ENCODE measurements around the gene PIP4K2B. TPM values are rescaled to one million over a fixed set of nuclear protein-coding genes. Genes with fewer than 3 reads are reported as not detected.

The PIP4K2B gene
- 10 to 100 TPM; 47.9 to 79.0 (median 74.8) TPM for total RNA-seq

DNA sequence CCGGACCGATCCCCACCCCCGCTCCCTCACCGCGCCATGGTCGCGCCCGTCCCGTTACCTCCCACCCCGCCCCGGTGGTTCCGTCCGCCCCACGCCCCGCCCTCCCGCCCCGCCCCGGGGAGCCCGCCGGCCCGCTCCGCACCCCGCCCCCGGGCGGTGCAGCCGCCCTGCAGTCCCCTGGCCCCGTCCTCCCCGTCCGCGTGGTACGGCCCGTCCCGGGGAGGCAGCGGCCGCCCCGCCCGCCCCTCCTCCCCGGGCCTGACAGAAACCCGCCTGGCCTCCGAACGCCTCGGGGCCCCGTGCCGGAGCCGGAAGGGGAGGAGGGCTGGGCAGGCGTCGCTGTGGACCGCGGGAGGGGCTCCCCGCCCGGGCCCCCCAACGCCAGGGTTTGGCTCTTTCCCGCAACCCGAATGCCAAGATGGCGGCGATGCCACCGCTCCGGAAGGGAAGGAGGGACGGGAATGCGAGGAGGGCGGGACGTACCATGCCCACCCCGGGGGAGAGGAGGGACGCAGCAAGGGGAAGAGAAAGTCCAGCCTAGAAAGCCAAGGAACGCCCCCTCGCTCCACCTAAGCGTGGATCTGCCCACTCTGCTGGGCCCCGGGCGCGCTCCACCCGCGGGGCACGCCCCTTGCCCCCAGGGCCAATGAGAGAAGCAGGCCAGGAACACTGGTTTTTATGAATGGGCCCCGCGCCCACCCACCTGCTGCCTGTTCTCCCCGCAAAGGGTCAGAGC, at the start of gene PIP4K2B:
TSS of gene PIP4K2B (minus strand) at position 56 of the 736 bp plus-strand sequence. CDS start 132 bp downstream, outside the sequence.
- Histone ChIP-seq H3K9me3 (no peaks in the 10 kb centered on the region), H3K4me3 (peak within 1 kb of the TSS; percentile 83 to 98 (median 89)), H3K27me3 (no peaks in the 10 kb centered on the region), H3K4me1 (peaks cover 0 to 42% (median 23%) of the 10 kb centered on the region in 4 donors), H3K27ac (peak within 1 kb of the TSS; percentile 93 to 100 (median 99)), H3K36me3 (peaks cover 0 to 44% (median 10%) of the 10 kb centered on the region in 3 donors)
- TF ChIP-seq EP300 (IDR thresholded peaks at IDR 0.05) (peak in 1 of 2 donors; percentile 85), POLR2A (IDR thresholded peaks at IDR 0.05) (peak in 1 of 2 donors; percentile 18)
- TF ChIP-seq, protein P1, sequence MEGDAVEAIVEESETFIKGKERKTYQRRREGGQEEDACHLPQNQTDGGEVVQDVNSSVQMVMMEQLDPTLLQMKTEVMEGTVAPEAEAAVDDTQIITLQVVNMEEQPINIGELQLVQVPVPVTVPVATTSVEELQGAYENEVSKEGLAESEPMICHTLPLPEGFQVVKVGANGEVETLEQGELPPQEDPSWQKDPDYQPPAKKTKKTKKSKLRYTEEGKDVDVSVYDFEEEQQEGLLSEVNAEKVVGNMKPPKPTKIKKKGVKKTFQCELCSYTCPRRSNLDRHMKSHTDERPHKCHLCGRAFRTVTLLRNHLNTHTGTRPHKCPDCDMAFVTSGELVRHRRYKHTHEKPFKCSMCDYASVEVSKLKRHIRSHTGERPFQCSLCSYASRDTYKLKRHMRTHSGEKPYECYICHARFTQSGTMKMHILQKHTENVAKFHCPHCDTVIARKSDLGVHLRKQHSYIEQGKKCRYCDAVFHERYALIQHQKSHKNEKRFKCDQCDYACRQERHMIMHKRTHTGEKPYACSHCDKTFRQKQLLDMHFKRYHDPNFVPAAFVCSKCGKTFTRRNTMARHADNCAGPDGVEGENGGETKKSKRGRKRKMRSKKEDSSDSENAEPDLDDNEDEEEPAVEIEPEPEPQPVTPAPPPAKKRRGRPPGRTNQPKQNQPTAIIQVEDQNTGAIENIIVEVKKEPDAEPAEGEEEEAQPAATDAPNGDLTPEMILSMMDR (IDR thresholded peaks at IDR 0.05), result peak in 2 of 5 experiments; percentile 32 to 40
- peak; percentile 88 to 89 for DNase-seq (ENCODE audit: low spot score in 2 of 2)
- WGBS, 2 donors, result 0 to 1% methylated on average over 22 to 29 of the region's 76 CpGs

DNA sequence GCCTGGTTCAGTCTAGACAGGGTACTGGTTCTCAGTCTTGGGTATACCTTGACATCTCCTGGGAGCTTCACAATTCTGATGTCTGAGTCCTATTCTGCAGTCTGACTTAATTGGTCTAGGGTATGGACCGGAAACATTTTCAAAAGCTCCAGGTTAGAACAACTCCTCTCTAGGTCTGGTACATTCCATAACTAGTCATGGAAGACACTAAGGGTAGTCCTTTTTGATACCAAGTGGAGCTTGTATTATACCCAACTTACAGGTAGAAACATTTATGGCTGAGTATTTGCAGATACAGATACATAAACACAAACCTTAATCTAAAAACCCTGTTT, 49.2 kb upstream of the PIP4K2B start:
- 88 to 100% methylated on average over 1 of the region's 1 CpG for WGBS, 2 donors
- TF ChIP-seq EP300 (IDR thresholded peaks at IDR 0.05) (no peak), POLR2A (IDR thresholded peaks at IDR 0.05) (no peak)
- TF ChIP-seq, protein P1 (IDR thresholded peaks at IDR 0.05), result no peak
- peaks cover 0 to 30% (median 15%) of the 10 kb centered on the region in 4 donors for H3K4me1 ChIP-seq
- no peak overlapping the region for H3K27ac ChIP-seq
- no peaks in the 10 kb centered on the region for H3K9me3 ChIP-seq
- peaks cover 2 to 63% (median 29%) of the 10 kb centered on the region in 3 donors for H3K36me3 ChIP-seq
- no peak for DNase-seq (ENCODE audit: low spot score in 2 of 2)
- H3K4me3 ChIP-seq, result no peak overlapping the region
- H3K27me3 ChIP-seq, result no peaks in the 10 kb centered on the region

DNA sequence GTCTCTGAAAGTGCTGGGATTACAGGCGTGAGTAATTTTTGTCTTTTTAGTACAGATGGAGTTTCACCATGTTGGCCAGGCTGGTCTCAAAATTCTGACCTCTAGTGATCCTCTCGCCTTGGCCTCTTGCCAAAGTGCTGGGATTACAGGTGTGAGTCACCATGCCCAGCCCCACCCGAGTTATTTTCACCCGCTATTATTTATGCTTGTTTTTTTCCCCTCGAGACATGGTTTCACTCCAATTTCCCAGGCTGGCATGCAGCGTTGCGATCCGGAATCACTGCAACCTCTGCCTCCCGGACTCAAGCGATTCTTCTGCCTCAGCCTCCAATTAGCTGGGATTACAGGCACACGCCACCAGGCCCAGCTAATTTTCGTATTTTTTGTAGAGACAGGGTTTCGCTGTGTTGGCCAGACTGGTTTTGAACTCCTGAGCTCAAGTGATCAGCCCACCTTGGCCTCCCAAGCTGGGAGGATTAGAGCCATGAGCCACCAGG, 45.0 kb upstream of the PIP4K2B start:
- no peak overlapping the region for H3K27ac ChIP-seq
- no peaks in the 10 kb centered on the region for H3K9me3 ChIP-seq
- no peaks in the 10 kb centered on the region for H3K27me3 ChIP-seq
- H3K36me3 ChIP-seq, result peaks cover 2 to 36% (median 12%) of the 10 kb centered on the region in 3 donors
- 78 to 80% methylated on average over 12 to 13 of the region's 13 CpGs for WGBS, 2 donors
- peaks cover 0 to under 1% (median 0%) of the 10 kb centered on the region in 4 donors for H3K4me1 ChIP-seq
- TF ChIP-seq EP300 (IDR thresholded peaks at IDR 0.05), result no peak
- no peak for TF ChIP-seq POLR2A (IDR thresholded peaks at IDR 0.05)
- TF ChIP-seq, protein P1 (IDR thresholded peaks at IDR 0.05), result no peak
- no peak overlapping the region for H3K4me3 ChIP-seq
- peak in 1 of 2 donors; percentile 36 for DNase-seq (ENCODE audit: low spot score in 2 of 2)

DNA sequence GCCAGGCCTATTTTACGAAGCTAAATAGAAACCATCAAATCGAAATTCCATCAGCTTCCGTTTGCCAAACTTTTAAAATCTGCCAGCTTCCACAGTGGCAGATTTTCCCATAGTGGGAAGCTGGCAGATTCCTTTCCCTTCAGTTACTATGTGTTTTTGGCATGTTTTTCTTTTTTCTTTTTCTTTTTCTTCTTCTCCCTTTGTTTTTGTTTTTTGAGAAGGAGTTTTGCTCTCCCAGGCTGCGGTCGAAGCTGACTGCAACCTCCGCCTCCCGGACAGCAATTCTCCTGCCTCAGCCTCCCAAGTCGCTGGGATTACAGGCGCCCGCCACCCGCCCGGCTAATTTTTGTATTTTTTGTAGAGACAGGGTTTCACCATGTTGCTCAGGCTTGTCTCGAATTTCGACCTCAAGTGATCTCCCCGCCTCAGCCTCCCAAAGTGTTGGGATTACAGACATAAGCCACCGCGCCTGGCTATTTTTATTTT, 26.4 kb upstream of the PIP4K2B start:
- H3K27me3 ChIP-seq, result no peaks in the 10 kb centered on the region
- H3K4me1 ChIP-seq, result peaks cover 0 to 28% (median 14%) of the 10 kb centered on the region in 4 donors
- H3K4me3 ChIP-seq, result peak overlapping the region; percentile 65 to 92 (median 78)
- H3K36me3 ChIP-seq, result peaks cover 0 to 18% (median 2%) of the 10 kb centered on the region in 3 donors
- DNase-seq (ENCODE audit: low spot score in 2 of 2), result no peak
- H3K27ac ChIP-seq, result peak overlapping the region; percentile 93 to 99 (median 96)
- TF ChIP-seq POLR2A (IDR thresholded peaks at IDR 0.05) (no peak), EP300 (IDR thresholded peaks at IDR 0.05) (no peak)
- TF ChIP-seq, protein P1 (IDR thresholded peaks at IDR 0.05), result no peak
- WGBS, 2 donors, result 92 to 94% methylated on average over 17 of the region's 17 CpGs
- H3K9me3 ChIP-seq, result no peaks in the 10 kb centered on the region

All from tibial nerve (tissue), 4 donors.